ENCODE measurements around the gene LRRC75A.
"Not testable (repeated sequence)": the region's sequence is repeated elsewhere in the genome, so short reads cannot be mapped to it uniquely, and the experiment has no call there.

LRRC75A gene

GRCh38 chr17:16418685-16419068, 73.3 kb downstream of the LRRC75A start:
- H3K27me3 ChIP-seq (ENCODE audit: control insufficient read depth, insufficient read depth, low read length), result peaks cover 2% of the 10 kb centered on the region
- H3K4me3 ChIP-seq (ENCODE audit: low read length), result no peak overlapping the region
- no peaks in the 10 kb centered on the region for H3K9me3 ChIP-seq (ENCODE audit: control insufficient read depth, low read length)
- no peaks in the 10 kb centered on the region for H3K36me3 ChIP-seq (ENCODE audit: control insufficient read depth, insufficient read depth, low read length)
- no peak overlapping the region for H3K9ac ChIP-seq (ENCODE audit: low read length)
- H3K4me1 ChIP-seq (ENCODE audit: control insufficient read depth, insufficient read depth, low read length), result peaks cover 41% of the 10 kb centered on the region

- peaks cover 2% of the 10 kb centered on the region for H3K27me3 ChIP-seq (ENCODE audit: control insufficient read depth, insufficient read depth, low read length)
- H3K9me3 ChIP-seq (ENCODE audit: control insufficient read depth, low read length), result no peaks in the 10 kb centered on the region
- no peaks in the 10 kb centered on the region for H3K36me3 ChIP-seq (ENCODE audit: control insufficient read depth, insufficient read depth, low read length)
- no peak overlapping the region for H3K9ac ChIP-seq (ENCODE audit: low read length)
- no peak overlapping the region for H3K4me3 ChIP-seq (ENCODE audit: low read length)
- H3K4me1 ChIP-seq (ENCODE audit: control insufficient read depth, insufficient read depth, low read length), result peaks cover 41% of the 10 kb centered on the region
Observed at GRCh38 chr17:16417896-16418684, 73.9 kb downstream of the LRRC75A start.

GRCh38 chr17:16417399-16417798, 74.6 kb downstream of the LRRC75A start:
- peaks cover 2% of the 10 kb centered on the region for H3K27me3 ChIP-seq (ENCODE audit: control insufficient read depth, insufficient read depth, low read length)
- no peaks in the 10 kb centered on the region for H3K9me3 ChIP-seq (ENCODE audit: control insufficient read depth, low read length)
- peaks cover 41% of the 10 kb centered on the region for H3K4me1 ChIP-seq (ENCODE audit: control insufficient read depth, insufficient read depth, low read length)
- no peaks in the 10 kb centered on the region for H3K36me3 ChIP-seq (ENCODE audit: control insufficient read depth, insufficient read depth, low read length)
- no peak overlapping the region for H3K4me3 ChIP-seq (ENCODE audit: low read length)
- H3K9ac ChIP-seq (ENCODE audit: low read length), result no peak overlapping the region

GRCh38 chr17:16415031-16415924, 76.7 kb downstream of the LRRC75A start, which contains the start of gene TRPV2:
Gene TRPV2, plus strand, starts transcription at chr17:16415571. Its CDS starts 2,098 bp downstream, at chr17:16417669.
- H3K36me3 ChIP-seq (ENCODE audit: control insufficient read depth, insufficient read depth, low read length), result no peaks in the 10 kb centered on the region
- H3K27me3 ChIP-seq (ENCODE audit: control insufficient read depth, insufficient read depth, low read length), result peaks cover 2% of the 10 kb centered on the region
- H3K9ac ChIP-seq (ENCODE audit: low read length), result peak within 1 kb of the TSS; percentile 71
- H3K4me3 ChIP-seq (ENCODE audit: low read length), result peak within 1 kb of the TSS; percentile 14
- peaks cover 41% of the 10 kb centered on the region for H3K4me1 ChIP-seq (ENCODE audit: control insufficient read depth, insufficient read depth, low read length)
- no peaks in the 10 kb centered on the region for H3K9me3 ChIP-seq (ENCODE audit: control insufficient read depth, low read length)

- Histone ChIP-seq H3K9me3 (ENCODE audit: control insufficient read depth, low read length) (no peaks in the 10 kb centered on the region), H3K36me3 (ENCODE audit: control insufficient read depth, insufficient read depth, low read length) (no peaks in the 10 kb centered on the region), H3K27me3 (ENCODE audit: control insufficient read depth, insufficient read depth, low read length) (no peaks in the 10 kb centered on the region), H3K9ac (ENCODE audit: low read length) (peak overlapping the region; percentile 28), H3K4me3 (ENCODE audit: low read length) (no peak overlapping the region), H3K4me1 (ENCODE audit: control insufficient read depth, insufficient read depth, low read length) (no peaks in the 10 kb centered on the region)
Observed at GRCh38 chr17:16407911-16408588, 83.9 kb downstream of the LRRC75A start.

- no peaks in the 10 kb centered on the region for H3K4me1 ChIP-seq (ENCODE audit: control insufficient read depth, insufficient read depth, low read length)
- H3K9ac ChIP-seq (ENCODE audit: low read length), result peak overlapping the region; percentile 59
- peak overlapping the region; percentile 71 for H3K4me3 ChIP-seq (ENCODE audit: low read length)
- no peaks in the 10 kb centered on the region for H3K27me3 ChIP-seq (ENCODE audit: control insufficient read depth, insufficient read depth, low read length)
- H3K36me3 ChIP-seq (ENCODE audit: control insufficient read depth, insufficient read depth, low read length), result no peaks in the 10 kb centered on the region
- no peaks in the 10 kb centered on the region for H3K9me3 ChIP-seq (ENCODE audit: control insufficient read depth, low read length)
Observed at GRCh38 chr17:16406742-16407674, 85.0 kb downstream of the LRRC75A start.

GRCh38 chr17:16403847-16404246, 88.1 kb downstream of the LRRC75A start:
- H3K27me3 ChIP-seq (ENCODE audit: control insufficient read depth, insufficient read depth, low read length), result not testable (repeated sequence)

GRCh38 chr17:16398270-16399267, 93.4 kb downstream of the LRRC75A start:
- H3K27me3 ChIP-seq (ENCODE audit: control insufficient read depth, insufficient read depth, low read length), result no peaks in the 10 kb centered on the region
- H3K9me3 ChIP-seq (ENCODE audit: control insufficient read depth, low read length), result no peaks in the 10 kb centered on the region
- no peak overlapping the region for H3K4me3 ChIP-seq (ENCODE audit: low read length)
- peaks cover 4% of the 10 kb centered on the region for H3K4me1 ChIP-seq (ENCODE audit: control insufficient read depth, insufficient read depth, low read length)
- no peak overlapping the region for H3K9ac ChIP-seq (ENCODE audit: low read length)
- no peaks in the 10 kb centered on the region for H3K36me3 ChIP-seq (ENCODE audit: control insufficient read depth, insufficient read depth, low read length)

More at GRCh38 chr17:16403847-16404246, 88.1 kb downstream of the LRRC75A start:
- H3K9ac ChIP-seq (ENCODE audit: low read length); H3K9me3 ChIP-seq (ENCODE audit: control insufficient read depth, low read length); H3K4me3 ChIP-seq (ENCODE audit: low read length); H3K36me3 ChIP-seq (ENCODE audit: control insufficient read depth, insufficient read depth, low read length); H3K4me1 ChIP-seq (ENCODE audit: control insufficient read depth, insufficient read depth, low read length): not testable (repeated sequence)

GRCh38 chr17:16396693-16397092, 95.3 kb downstream of the LRRC75A start:
- H3K4me1 ChIP-seq (ENCODE audit: control insufficient read depth, insufficient read depth, low read length); H3K9me3 ChIP-seq (ENCODE audit: control insufficient read depth, low read length); H3K4me3 ChIP-seq (ENCODE audit: low read length); H3K9ac ChIP-seq (ENCODE audit: low read length); H3K27me3 ChIP-seq (ENCODE audit: control insufficient read depth, insufficient read depth, low read length); H3K36me3 ChIP-seq (ENCODE audit: control insufficient read depth, insufficient read depth, low read length): not testable (repeated sequence)

GRCh38 chr17:16395887-16396286, 96.1 kb downstream of the LRRC75A start:
- not testable (repeated sequence) for H3K27me3 ChIP-seq (ENCODE audit: control insufficient read depth, insufficient read depth, low read length); H3K4me1 ChIP-seq (ENCODE audit: control insufficient read depth, insufficient read depth, low read length); H3K4me3 ChIP-seq (ENCODE audit: low read length); H3K9ac ChIP-seq (ENCODE audit: low read length); H3K36me3 ChIP-seq (ENCODE audit: control insufficient read depth, insufficient read depth, low read length); H3K9me3 ChIP-seq (ENCODE audit: control insufficient read depth, low read length)

Measured in mucosa of stomach (tissue), 1 donor.